HEK293T (cell line): Measurements from ENCODE around the gene LRRIQ1.

Experiments
- CTCF ChIA-PET: fragments of 350-600 bp; formaldehyde crosslinking; extraction: SDS; loops from one replicate; lab custom pipeline; 2021; ENCODE audit warnings: antibody characterized with exemption, inconsistent platforms; lab: Yijun Ruan, JAX
- POLR2A ChIA-PET: fragments of 350-600 bp; formaldehyde crosslinking; extraction: SDS; loops from one replicate; lab custom pipeline; 2020; ENCODE audit warnings: antibody characterized with exemption, inconsistent platforms; lab: Yijun Ruan, JAX
- DNase-seq: peaks from one replicate; pipeline ENCODE4 v3.0.0; 2012; ENCODE audit warnings: mixed read lengths; ENCODE audit errors: extremely low spot score
- ARNT ChIP-seq: fragments of 450-650 bp; IDR thresholded peaks from 2 replicates; pipeline ENCODE4 v1.6.1; 2017; ENCODE audit warnings: mild to moderate bottlenecking
- BHLHE40 ChIP-seq: fragments of 450-650 bp; IDR thresholded peaks from 2 replicates; pipeline ENCODE4 v1.6.1; 2016; ENCODE audit warnings: mild to moderate bottlenecking, moderate library complexity, borderline replicate concordance
- CTBP1 ChIP-seq: fragments of 450-650 bp; IDR thresholded peaks from 2 replicates; pipeline ENCODE4 v1.6.1; 2016; ENCODE audit warnings: borderline replicate concordance
- ELF4 ChIP-seq: fragments of 450-650 bp; IDR thresholded peaks from 2 replicates; pipeline ENCODE4 v1.6.1; 2017; ENCODE audit warnings: antibody characterized with exemption
- FOXA1 ChIP-seq: fragments of 450-650 bp; IDR thresholded peaks from 2 replicates; pipeline ENCODE4 v1.6.1; 2016; ENCODE audit warnings: mild to moderate bottlenecking
- FOXK2 ChIP-seq: fragments of 450-650 bp; IDR thresholded peaks from 2 replicates; pipeline ENCODE4 v1.6.1; 2016; ENCODE audit warnings: mild to moderate bottlenecking
- FOXM1 ChIP-seq: fragments of 450-650 bp; IDR thresholded peaks from 2 replicates; pipeline ENCODE4 v1.6.1; 2017; ENCODE audit warnings: mild to moderate bottlenecking, borderline replicate concordance
- HDGF ChIP-seq: fragments of 450-650 bp; IDR thresholded peaks from 2 replicates; pipeline ENCODE4 v1.6.1; 2017; ENCODE audit warnings: antibody characterized with exemption, borderline replicate concordance
- L3MBTL2 ChIP-seq: fragments of 450-650 bp; conservative IDR thresholded peaks from 2 replicates; pipeline ENCODE4 v1.6.1; 2016; ENCODE audit warnings: mild to moderate bottlenecking
- LEF1 ChIP-seq: fragments of 450-650 bp; IDR thresholded peaks from 2 replicates; pipeline ENCODE4 v1.6.1; 2017; ENCODE audit warnings: mild to moderate bottlenecking, borderline replicate concordance
- NFRKB ChIP-seq: fragments of 450-650 bp; IDR thresholded peaks from 2 replicates; pipeline ENCODE4 v1.6.1; 2016; ENCODE audit warnings: mild to moderate bottlenecking, moderate library complexity
- SP1 ChIP-seq: fragments of 450-650 bp; IDR thresholded peaks from 2 replicates; pipeline ENCODE4 v1.6.1; 2017
- SUZ12 ChIP-seq: fragments of 450-650 bp; IDR thresholded peaks from 2 replicates; pipeline ENCODE4 v1.6.1; 2016; ENCODE audit warnings: mild to moderate bottlenecking
- TARDBP ChIP-seq: fragments of 450-650 bp; IDR thresholded peaks from 2 replicates; pipeline ENCODE4 v1.6.1; 2016
- ZNF384 ChIP-seq: fragments of 450-650 bp; IDR thresholded peaks from 2 replicates; pipeline ENCODE4 v1.6.1; 2016
- TF ChIP-seq, protein P1 (sequence below): fragments of 450-650 bp; IDR thresholded peaks from 2 replicates; pipeline ENCODE4 v1.6.1; 2016

LRRIQ1 gene

DNA sequence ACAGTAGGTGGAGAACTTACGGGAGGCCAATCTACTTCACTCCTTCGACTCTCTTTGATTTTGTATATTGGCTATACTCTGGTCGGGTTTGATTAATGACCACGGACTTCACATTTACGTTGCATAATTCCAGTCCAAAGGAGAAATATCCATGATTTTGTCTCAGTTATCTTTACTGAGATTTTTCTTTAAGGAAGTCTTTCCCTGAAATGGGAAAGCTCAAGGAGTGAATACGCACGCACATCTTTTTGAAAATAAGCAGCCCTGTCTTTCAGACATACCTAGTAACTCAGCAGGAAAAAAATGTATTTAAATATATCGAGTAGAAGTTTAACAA, 238.1 kb downstream of the LRRIQ1 start:
- TF ChIP-seq FOXK2 (no peak), LEF1 (no peak), SP1 (no peak), ELF4 (no peak), TARDBP (no peak), SUZ12 (no peak), FOXM1 (no peak), CTBP1 (no peak), FOXA1 (no peak), ZNF384 (no peak), HDGF (no peak), NFRKB (no peak), BHLHE40 (no peak)
- TF ChIP-seq, protein P1, sequence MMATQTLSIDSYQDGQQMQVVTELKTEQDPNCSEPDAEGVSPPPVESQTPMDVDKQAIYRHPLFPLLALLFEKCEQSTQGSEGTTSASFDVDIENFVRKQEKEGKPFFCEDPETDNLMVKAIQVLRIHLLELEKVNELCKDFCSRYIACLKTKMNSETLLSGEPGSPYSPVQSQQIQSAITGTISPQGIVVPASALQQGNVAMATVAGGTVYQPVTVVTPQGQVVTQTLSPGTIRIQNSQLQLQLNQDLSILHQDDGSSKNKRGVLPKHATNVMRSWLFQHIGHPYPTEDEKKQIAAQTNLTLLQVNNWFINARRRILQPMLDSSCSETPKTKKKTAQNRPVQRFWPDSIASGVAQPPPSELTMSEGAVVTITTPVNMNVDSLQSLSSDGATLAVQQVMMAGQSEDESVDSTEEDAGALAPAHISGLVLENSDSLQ = no peak
- POLR2A ChIA-PET = no interaction called here
- no peak for DNase-seq
- CTCF ChIA-PET = no interaction called here

GRCh38 chr12:85275374-85275773, 239.2 kb downstream of the LRRIQ1 start:
- ChIA-PET CTCF (interaction anchor here (1.1 kb wide), 1 partner anchor 10 kb away, joined by 3 read pairs; no protein-coding TSS in a partner anchor), POLR2A (no interaction called here)
- TF ChIP-seq CTBP1 (no peak), SP1 (no peak), ARNT (no peak), LEF1 (no peak), ZNF384 (no peak), SUZ12 (no peak), FOXA1 (no peak), FOXK2 (no peak), ELF4 (no peak), L3MBTL2 (no peak), HDGF (no peak), BHLHE40 (no peak), TARDBP (no peak), NFRKB (no peak), FOXM1 (no peak)
- TF ChIP-seq, protein P1 = no peak
- no peak for DNase-seq

DNA sequence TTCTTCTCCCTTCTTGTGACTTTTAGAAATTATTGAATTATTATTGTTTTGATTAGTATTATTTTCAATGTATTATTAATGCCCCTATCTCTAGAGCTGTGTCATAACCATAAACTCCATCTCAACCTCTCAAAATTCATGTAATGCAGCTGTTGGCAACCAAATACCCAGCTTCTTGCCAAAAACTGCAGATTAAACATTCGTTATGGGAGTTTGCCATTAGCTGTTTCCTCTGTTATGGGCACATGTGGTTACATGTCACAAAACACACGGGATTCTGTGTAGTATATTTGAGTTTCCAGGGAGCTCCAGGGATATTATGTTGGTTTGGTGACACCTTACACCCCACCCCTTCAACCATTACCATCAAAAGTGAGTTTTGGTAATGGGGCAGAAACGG, 241.0 kb downstream of the LRRIQ1 start:
- ChIA-PET CTCF (no interaction called here), POLR2A (no interaction called here)

DNA sequence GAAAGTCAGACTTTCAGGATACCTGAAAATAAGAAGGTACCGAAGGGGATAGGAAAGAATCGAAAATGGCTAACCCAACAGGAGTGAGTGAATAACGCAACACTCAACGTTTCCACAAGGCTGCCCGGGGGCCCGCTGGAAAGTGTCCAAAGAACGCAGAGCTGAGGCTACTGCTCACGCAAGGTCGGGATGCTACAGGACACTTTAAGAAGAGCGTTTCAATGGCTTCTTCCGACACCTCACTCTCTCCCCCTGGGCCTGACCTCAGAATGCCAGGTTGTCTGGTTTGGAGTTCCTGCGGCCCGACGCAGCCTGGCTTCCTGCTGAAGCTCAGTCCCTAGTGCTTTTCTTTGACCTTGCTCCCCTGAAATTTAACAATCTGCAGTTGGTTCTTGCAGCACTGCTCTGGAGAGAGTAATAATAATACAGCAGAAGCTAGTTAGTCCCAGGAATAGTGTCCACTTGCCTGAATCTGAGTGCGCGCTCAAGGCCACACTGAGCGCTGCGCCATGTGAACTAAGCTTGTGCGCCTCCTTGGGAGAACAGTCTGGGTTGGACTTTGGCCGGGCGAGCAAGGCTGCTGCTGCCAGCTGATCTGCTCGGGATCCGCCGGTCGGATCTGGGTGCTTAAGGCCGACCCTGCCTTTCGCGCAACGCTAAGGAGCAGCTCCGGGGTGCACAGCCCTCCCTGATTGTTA, 241.9 kb downstream of the LRRIQ1 start:
- ChIA-PET CTCF (interaction anchor here (0.6 kb wide), 1 partner anchor 74 kb away, joined by 3 read pairs; no protein-coding TSS in a partner anchor), POLR2A (no interaction called here)
- no peak for DNase-seq
- TF ChIP-seq L3MBTL2 (no peak), CTBP1 (no peak), SUZ12 (no peak), ZNF384 (no peak), LEF1 (no peak), ELF4 (no peak), ARNT (no peak), FOXM1 (no peak), SP1 (no peak), FOXK2 (no peak), FOXA1 (no peak), TARDBP (no peak), HDGF (no peak)
- TF ChIP-seq, protein P1 = no peak

More for the DNA sequence above, 241.0 kb downstream of the LRRIQ1 start:
- TF ChIP-seq ELF4 = no peak
- no peak for TF ChIP-seq HDGF
- TF ChIP-seq L3MBTL2 = no peak
- no peak for TF ChIP-seq FOXA1
- no peak for TF ChIP-seq ZNF384
- no peak for TF ChIP-seq CTBP1
- no peak for TF ChIP-seq TARDBP
- TF ChIP-seq SUZ12 = no peak
- TF ChIP-seq BHLHE40 = no peak
- TF ChIP-seq NFRKB = no peak
- no peak for TF ChIP-seq ARNT
- no peak for TF ChIP-seq LEF1
- no peak for DNase-seq

DNA sequence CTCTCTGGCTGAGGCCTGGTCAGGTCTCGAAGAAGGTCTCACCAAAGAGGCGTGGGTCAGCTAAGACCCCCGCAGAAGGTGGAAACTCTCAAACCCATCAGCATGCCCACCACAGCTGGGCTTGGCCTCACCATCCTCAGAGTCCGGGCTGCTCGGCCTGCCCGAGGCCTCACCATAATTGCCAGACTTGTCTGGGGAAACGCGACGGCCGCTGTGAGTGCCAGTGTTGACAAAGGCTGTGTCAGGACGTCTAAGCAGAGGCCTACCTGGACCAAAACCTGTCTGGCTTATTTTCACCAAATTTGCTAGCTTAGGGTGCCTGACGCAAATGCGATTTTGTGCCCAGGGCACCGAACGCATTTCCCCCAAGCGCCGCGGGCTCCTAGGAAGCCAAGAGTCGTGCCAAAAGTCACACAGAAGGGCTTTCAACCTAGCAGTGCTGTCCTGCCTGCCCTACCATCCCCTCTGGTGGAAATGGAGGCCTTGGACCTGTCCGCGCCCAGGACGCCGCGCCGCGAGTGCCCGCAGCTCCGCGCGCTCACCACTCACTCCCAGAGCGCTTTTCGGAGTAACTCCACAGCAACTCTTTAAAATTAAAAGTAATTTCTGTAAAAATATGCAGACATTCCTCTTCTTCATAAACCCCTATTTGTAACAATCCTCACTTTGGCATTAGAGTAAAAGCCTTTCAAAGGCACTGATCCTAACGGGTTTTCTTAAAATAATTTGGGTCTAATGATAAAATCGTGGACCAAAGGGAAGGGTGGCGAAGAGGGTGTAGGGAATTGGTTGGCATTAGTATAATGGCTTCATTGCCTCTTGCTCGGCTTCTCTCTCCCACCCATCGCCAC, 242.7 kb downstream of the LRRIQ1 start:
- CTCF ChIA-PET = interaction anchor here (0.6 kb wide), 1 partner anchor 73 kb away, joined by 3 read pairs; no protein-coding TSS in a partner anchor
- DNase-seq = no peak
- POLR2A ChIA-PET = no interaction called here
- TF ChIP-seq ELF4 (no peak), FOXM1 (no peak), L3MBTL2 (no peak), NFRKB (no peak), SP1 (no peak)
